ENCODE results near the gene ACSM5. TPM values are rescaled to one million over a fixed set of nuclear protein-coding genes. Genes with fewer than 3 reads are reported as not detected.
"Not testable (repeated sequence)": the region's sequence is repeated elsewhere in the genome, so short reads cannot be mapped to it uniquely, and the experiment has no call there.

The ACSM5 gene
- total and polyA plus RNA-seq, 2 experiments from 2014 or later = not detected

GRCh38 chr16:20483989-20484388 is 74.7 kb downstream of the ACSM5 start:
- H3K4me1 ChIP-seq (ENCODE audit: insufficient read depth); DNase-seq (ENCODE audit: low spot score); H3K27ac ChIP-seq (ENCODE audit: low read depth); H4K20me1 ChIP-seq (replicated peaks; ENCODE audit: insufficient read depth); H3K4me2 ChIP-seq; H3K9me2 ChIP-seq (ENCODE audit: insufficient read depth); H3K27me3 Mint-ChIP-seq (ENCODE audit: insufficient read depth, low read depth, poor library complexity); H3K4me3 ChIP-seq; H3K36me3 Mint-ChIP-seq (ENCODE audit: low read depth); H3K4me1 Mint-ChIP-seq; H3K27ac Mint-ChIP-seq; H3F3A ChIP-seq (replicated peaks; ENCODE audit: low read depth); H3K27me3 ChIP-seq (ENCODE audit: insufficient read depth); H3K79me2 ChIP-seq (replicated peaks; ENCODE audit: insufficient read depth); H2AFZ ChIP-seq; H3K9me3 Mint-ChIP-seq; H3K4me3 Mint-ChIP-seq; ATAC-seq; H3K36me3 ChIP-seq (ENCODE audit: insufficient read depth): not testable (repeated sequence)

- no peak for DNase-seq (ENCODE audit: low spot score)
- no peak for TF ChIP-seq ZNF462 (CRISPR knock-in tag; IDR thresholded peaks at IDR 0.05)
- TF ChIP-seq ZNF114 (CRISPR knock-in tag; IDR thresholded peaks at IDR 0.05) = no peak
- no peak overlapping the region for H3K4me2 ChIP-seq
- H2AFZ ChIP-seq = no peak overlapping the region
- peaks cover 7% of the 10 kb centered on the region; the same call in 2 of the 3 replicates for H3K9me3 Mint-ChIP-seq
- no peaks in the 10 kb centered on the region for H3K9me2 ChIP-seq (ENCODE audit: insufficient read depth)
- no peak for ATAC-seq
- no peak overlapping the region for H3K4me3 Mint-ChIP-seq
- H3K4me1 Mint-ChIP-seq = no peaks in the 10 kb centered on the region
- no peaks in the 10 kb centered on the region for H3K4me1 ChIP-seq (ENCODE audit: insufficient read depth)
- H3K27me3 Mint-ChIP-seq (ENCODE audit: insufficient read depth, low read depth, poor library complexity) = no peaks in the 10 kb centered on the region
- no peak overlapping the region for H3K27ac ChIP-seq (ENCODE audit: low read depth)
- H3K27ac Mint-ChIP-seq = no peak overlapping the region
- H3F3A ChIP-seq (replicated peaks; ENCODE audit: low read depth) = no peaks in the 10 kb centered on the region
- no peak overlapping the region for H3K4me3 ChIP-seq
- no peaks in the 10 kb centered on the region for H3K79me2 ChIP-seq (replicated peaks; ENCODE audit: insufficient read depth)
- no peaks in the 10 kb centered on the region for H3K36me3 Mint-ChIP-seq (ENCODE audit: low read depth)
- no peaks in the 10 kb centered on the region for H3K27me3 ChIP-seq (ENCODE audit: insufficient read depth)
- no peaks in the 10 kb centered on the region for H3K36me3 ChIP-seq (ENCODE audit: insufficient read depth)
- no peaks in the 10 kb centered on the region for H4K20me1 ChIP-seq (replicated peaks; ENCODE audit: insufficient read depth)
These were observed 75.4 kb downstream of the ACSM5 start for GRCh38 chr16:20484726-20485125.

Measured in GM23338 (cell line).